NOMO-1 treated with DMSO at 0.1 percent for 48 hours (cell line): ENCODE data around the gene CDK5.

Source experiments
- DNase-seq: peaks from one replicate; lab custom pipeline; 2025; ENCODE audit not compliant: unreplicated experiment; lab: John Stamatoyannopoulos, UW

The CDK5 gene

GRCh38 chr7:151074817-151075661 is 17.3 kb upstream of the CDK5 start:
- no peak for DNase-seq

DNA sequence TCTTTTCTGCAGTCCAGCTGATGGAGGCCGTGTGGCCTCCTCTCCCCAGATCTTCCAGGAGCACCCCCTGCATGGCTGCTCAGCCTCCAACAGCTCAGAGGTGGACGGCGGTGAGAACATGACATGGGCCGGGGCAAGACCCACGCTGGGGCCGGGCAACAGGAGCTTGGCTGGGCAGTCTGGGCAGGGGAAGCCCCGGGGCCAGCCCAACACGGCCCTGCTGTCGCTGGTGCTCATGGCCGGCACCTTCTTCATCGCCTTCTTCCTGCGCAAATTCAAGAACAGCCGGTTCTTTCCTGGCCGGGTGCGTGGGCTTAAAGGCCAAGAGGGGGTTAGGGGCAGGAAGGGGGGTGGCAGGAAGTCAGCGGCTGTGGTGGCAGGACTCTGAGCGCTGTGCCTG is 16.3 kb upstream of the CDK5 start:
- DNase-seq: no peak

DNA sequence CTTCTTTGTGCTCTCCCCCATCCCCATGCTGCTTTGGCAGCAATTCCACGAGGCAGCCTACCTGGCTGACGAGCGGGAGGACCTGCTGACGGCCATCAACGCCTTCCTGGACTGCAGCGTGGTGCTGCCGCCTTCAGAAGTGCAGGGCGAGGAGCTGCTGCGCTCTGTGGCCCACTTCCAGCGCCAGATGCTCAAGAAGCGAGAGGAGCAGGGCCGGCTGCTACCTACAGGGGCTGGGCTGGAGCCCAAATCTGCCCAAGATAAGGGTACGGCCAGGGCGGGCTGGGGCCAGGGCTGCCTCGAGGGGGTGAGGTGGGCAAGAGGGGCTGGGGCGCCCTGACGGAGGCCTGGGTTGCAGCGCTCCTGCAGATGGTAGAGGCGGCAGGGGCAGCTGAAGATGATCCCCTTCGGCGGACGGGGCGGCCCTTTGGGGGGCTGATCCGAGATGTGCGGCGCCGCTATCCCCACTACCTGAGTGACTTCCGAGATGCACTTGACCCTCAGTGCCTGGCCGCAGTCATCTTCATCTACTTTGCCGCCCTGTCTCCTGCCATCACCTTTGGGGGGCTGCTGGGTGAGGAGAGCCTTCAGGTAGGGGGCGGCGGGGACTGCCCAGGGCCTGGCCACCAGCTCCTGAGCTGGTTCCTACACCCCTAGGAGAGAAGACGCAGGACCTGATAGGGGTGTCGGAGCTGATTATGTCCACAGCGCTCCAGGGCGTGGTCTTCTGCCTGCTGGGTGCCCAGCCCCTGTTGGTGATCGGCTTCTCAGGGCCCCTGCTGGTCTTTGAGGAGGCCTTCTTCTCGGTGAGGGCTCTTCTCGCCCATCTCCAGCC is 13.6 kb upstream of the CDK5 start:
- DNase-seq: no peak

GRCh38 chr7:151070574-151070960 is 12.9 kb upstream of the CDK5 start:
- no peak for DNase-seq

GRCh38 chr7:151069841-151070573 is 12.3 kb upstream of the CDK5 start:
- no peak for DNase-seq

DNA sequence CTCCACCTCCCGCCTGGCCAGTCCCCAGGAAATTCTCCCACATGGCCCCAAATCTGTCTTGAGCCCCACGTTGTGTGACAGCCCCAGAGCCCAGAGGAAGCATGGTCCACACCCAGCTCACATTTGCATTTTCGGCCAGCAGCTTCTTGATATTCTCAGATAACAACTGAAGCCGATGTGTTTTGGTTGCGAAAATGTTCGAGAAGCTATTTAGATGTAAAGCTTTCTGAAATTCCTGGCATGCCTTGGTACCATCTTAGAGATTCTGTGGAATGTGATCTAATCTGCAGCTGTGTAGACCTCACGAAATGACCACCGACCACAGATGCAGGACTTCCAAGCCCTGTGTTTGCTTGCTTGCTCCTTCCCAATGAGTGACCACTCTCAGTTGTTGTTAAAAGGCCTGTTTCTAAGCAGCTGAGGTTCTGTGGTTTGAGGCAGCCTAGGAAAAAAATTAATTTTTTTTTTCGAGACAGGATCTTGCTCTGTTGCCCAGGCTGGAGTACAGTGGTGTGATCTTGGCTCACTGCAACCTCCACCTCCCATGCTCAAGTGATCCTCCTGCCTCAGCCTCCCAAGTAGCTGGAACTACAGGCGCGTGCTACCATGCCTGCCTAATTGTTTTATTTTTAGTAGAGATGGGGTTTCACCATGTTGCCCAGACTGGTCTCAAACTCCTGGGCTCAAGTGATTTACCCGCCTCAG is 10.5 kb upstream of the CDK5 start:
- no peak for DNase-seq

DNA sequence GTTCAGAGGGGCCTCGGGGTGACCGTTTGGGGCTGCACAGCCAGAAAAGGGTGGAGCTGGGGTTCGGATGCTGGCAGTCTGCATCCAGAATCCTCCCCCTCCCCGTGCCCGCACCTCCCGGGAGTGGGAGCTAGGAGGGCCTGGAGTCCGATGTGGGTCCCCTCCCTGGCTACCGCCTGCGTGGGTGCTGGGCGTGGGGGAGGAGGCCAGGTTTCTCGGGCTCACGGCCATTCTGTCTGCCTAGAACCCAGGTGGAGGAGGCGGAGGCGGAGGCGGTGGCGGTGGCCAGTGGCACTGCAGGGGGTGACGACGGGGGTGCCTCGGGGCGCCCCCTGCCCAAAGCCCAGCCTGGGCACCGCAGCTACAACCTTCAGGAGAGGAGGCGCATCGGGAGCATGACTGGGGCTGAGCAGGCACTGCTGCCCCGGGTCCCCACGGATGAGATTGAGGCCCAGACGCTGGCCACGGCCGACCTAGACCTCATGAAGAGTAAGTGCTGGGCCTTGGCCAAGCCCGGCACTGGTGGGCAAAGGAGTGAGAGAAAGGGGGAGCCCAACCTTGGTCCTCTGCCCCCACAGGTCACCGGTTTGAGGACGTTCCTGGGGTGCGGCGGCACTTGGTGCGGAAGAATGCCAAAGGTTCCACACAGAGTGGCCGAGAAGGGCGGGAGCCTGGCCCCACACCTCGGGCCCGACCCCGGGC is 8.7 kb upstream of the CDK5 start:
- DNase-seq: no peak

GRCh38 chr7:151065516-151065915 is 7.8 kb upstream of the CDK5 start:
- no peak for DNase-seq

DNA sequence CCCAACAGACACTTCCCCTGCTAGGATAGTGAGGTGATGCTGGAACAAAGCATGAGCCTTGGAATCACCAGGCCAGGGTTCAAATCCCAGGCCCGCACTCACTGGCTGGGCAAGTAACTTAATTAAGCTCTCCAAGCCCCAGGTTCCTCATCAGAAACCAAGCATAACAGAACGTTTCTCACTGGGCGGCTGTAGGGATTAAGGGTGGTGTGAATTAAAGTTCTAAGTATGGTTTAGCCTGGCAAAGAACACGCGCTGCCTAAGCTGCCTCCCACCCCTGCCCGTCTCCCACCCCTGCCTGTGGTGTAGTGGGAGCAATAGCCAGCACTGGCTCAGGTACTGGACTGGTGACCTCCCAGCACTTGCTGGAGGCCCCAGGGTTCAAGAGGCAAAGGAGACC is 7.3 kb upstream of the CDK5 start:
- DNase-seq: no peak

- no peak for DNase-seq
These were observed 6.8 kb upstream of the CDK5 start for GRCh38 chr7:151064454-151064853.

GRCh38 chr7:151063212-151063561 is 5.5 kb upstream of the CDK5 start:
- DNase-seq: no peak

DNA sequence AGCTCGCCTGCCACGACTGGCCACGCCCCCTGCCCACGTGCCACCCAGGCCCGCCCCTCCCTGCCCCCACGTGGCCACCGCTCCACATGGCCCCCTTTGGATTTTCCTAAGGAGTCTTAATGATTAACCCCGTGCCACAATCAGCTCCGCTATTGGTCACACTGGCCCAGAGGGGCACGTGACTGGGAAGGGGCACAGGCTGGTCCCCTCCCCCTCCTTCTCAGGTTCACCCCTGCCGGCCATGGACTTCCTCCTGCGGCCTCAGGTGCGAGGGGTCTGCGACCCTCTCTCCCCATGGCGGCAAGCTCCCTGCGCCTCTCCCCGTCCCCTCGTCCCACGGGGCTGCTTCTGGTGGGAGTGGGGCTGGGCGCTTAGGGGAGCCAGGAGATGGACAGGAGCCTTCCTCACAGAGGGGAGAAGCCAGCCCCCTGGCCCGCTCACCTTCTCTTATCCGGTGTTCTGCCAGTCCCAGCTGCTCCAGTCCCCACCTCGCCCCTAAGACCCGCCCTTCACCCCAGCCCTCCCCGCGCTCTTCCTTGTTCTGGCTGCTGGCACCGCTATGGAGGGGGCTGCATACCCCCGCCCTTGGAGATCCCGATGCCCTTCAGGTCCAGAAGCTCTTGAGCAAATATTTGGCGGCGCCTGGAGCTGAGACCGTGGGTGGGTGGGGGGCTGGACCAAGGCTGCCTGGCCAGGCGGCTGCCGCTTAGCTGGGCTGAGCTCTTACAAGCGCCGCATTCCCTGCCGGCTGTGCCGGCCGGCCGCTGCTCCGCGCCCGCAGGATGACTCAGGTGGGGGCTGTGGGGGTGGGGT is 4.9 kb upstream of the CDK5 start:
- DNase-seq: no peak

DNA sequence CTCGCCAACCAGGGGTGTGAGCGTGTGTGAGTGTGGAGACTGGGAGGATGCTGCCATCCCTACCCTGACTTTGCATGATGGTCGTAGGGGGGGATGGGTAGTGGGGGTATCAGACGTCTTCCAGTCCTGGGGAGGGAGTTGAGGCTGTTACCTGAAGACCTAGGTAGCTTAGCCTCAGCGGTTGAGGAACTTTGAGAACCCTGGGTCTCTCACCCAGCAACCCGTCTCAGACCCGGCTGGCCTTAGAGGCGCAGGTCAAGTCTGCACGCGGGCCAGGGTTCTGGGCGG is 4.4 kb upstream of the CDK5 start:
- no peak for DNase-seq

GRCh38 chr7:151061213-151062110 is 3.8 kb upstream of the CDK5 start:
- DNase-seq: no peak

GRCh38 chr7:151060416-151061212 is 2.9 kb upstream of the CDK5 start:
- no peak for DNase-seq

GRCh38 chr7:151060113-151060415 is 2.4 kb upstream of the CDK5 start:
- no peak for DNase-seq

GRCh38 chr7:151059367-151060112 is 1.8 kb upstream of the CDK5 start, which contains the start of gene SLC4A2:
Gene SLC4A2, plus strand, starts transcription at chr7:151059589. Its CDS starts 2,399 bp downstream, at chr7:151061988.
- peak; percentile 19 for DNase-seq
